ENCODE results near the gene CYP2R1. TPM values are rescaled to one million over a fixed set of nuclear protein-coding genes. Genes with fewer than 3 reads are reported as not detected.
"Not testable (repeated sequence)": the region's sequence is repeated elsewhere in the genome, so short reads cannot be mapped to it uniquely, and the experiment has no call there.

CYP2R1 gene
- total RNA-seq, 2 donors from 2014 or later, result 21.1 to 26.6 TPM

DNA sequence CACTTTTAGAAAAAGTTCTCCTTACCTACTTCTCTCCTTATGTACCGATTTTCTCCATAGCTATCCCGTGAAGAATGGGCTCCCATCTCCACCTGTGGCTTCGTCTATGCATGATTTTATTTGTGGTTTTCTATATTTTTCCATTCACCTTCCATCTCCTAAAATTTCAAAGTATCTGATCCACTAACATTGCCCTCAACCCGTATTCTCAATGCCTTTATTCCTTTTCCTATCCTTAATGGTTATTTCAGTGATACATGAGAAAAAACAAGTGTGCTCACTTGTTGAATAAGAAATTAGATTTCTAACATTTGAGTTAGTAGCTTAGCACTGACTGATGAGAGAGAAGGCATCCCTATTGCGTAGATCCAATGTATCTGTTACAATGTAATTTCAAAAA is 16.9 kb downstream of the CYP2R1 start:
- H3K36me3 ChIP-seq, result no peaks in the 10 kb centered on the region
- 95% methylated on average over 5 of the region's 5 CpGs for WGBS
- H3K9me3 ChIP-seq, result no peaks in the 10 kb centered on the region
- no peak overlapping the region for H3K27ac ChIP-seq
- no peak overlapping the region for H3K4me3 ChIP-seq
- no peaks in the 10 kb centered on the region for H3K27me3 ChIP-seq (replicated peaks; ENCODE audit: insufficient read depth)
- TF ChIP-seq POLR2A (IDR thresholded peaks at IDR 0.05) (no peak), POLR2AphosphoS5 (IDR thresholded peaks at IDR 0.05) (no peak)
- TF ChIP-seq, protein P1, sequence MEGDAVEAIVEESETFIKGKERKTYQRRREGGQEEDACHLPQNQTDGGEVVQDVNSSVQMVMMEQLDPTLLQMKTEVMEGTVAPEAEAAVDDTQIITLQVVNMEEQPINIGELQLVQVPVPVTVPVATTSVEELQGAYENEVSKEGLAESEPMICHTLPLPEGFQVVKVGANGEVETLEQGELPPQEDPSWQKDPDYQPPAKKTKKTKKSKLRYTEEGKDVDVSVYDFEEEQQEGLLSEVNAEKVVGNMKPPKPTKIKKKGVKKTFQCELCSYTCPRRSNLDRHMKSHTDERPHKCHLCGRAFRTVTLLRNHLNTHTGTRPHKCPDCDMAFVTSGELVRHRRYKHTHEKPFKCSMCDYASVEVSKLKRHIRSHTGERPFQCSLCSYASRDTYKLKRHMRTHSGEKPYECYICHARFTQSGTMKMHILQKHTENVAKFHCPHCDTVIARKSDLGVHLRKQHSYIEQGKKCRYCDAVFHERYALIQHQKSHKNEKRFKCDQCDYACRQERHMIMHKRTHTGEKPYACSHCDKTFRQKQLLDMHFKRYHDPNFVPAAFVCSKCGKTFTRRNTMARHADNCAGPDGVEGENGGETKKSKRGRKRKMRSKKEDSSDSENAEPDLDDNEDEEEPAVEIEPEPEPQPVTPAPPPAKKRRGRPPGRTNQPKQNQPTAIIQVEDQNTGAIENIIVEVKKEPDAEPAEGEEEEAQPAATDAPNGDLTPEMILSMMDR (IDR thresholded peaks at IDR 0.05), result no peak
- H3K4me1 ChIP-seq (replicated peaks), result no peaks in the 10 kb centered on the region
- no peak for DNase-seq (ENCODE audit: low spot score)
- intact Hi-C loops (cut with DNase I), result no loop called here

DNA sequence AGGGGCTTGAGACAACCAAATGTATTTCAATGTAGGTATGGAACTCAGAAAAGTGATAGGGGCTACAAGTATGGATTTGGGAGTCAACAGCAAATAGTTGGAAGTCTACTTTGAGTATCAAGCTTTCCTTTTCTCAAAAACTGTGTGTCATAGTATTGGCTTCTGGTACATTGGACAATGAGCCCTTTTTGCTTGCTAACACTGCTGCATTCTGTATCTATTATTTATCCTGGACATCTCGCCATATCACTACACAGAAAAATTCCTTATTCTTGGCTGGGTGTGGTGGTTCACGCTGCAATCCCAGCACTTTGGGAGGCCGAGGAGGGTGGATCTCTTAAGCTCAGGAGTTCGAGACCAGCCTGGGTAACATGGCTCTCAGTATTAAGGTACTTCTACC is 18.4 kb downstream of the CYP2R1 start:
- 88% methylated on average over 4 of the region's 4 CpGs for WGBS

DNA sequence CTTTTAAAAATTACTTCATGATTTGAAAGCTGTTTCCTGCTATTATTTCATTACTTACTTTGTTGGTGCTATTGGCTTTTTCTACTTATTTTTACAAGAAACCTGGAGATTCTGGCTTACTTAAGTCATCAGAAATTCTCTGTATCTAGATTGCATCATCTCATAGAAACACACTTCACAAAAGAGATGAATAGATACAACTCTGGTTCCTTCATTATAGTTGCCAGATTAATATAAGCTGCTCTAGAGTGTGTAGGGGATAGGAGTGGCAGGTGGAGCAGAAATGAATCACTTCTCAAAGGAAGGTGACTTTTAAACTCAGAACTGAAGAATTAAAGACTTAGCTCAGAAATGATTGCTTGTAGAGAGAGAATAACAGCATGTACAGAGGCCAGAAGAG is 20.0 kb downstream of the CYP2R1 start:
- Histone ChIP-seq H3K27me3 (replicated peaks; ENCODE audit: insufficient read depth) (no peaks in the 10 kb centered on the region), H3K9me3 (no peaks in the 10 kb centered on the region), H3K4me3 (no peak overlapping the region), H3K27ac (no peak overlapping the region), H3K4me1 (replicated peaks) (no peaks in the 10 kb centered on the region), H3K36me3 (no peaks in the 10 kb centered on the region)
- no peak for DNase-seq (ENCODE audit: low spot score)
- intact Hi-C loops (cut with DNase I), result no loop called here
- TF ChIP-seq POLR2A (IDR thresholded peaks at IDR 0.05) (no peak), POLR2AphosphoS5 (IDR thresholded peaks at IDR 0.05) (no peak)
- TF ChIP-seq, protein P1 (IDR thresholded peaks at IDR 0.05), result no peak

More for the DNA sequence above, 18.4 kb downstream of the CYP2R1 start:
- H3K27me3 ChIP-seq (replicated peaks; ENCODE audit: insufficient read depth), result no peaks in the 10 kb centered on the region
- no peak for DNase-seq (ENCODE audit: low spot score)
- no peaks in the 10 kb centered on the region for H3K9me3 ChIP-seq
- no peak overlapping the region for H3K27ac ChIP-seq
- H3K4me3 ChIP-seq, result no peak overlapping the region
- no peaks in the 10 kb centered on the region for H3K4me1 ChIP-seq (replicated peaks)
- no peaks in the 10 kb centered on the region for H3K36me3 ChIP-seq
- intact Hi-C loops (cut with DNase I), result no loop called here
- TF ChIP-seq, protein P1 (IDR thresholded peaks at IDR 0.05), result no peak
- TF ChIP-seq POLR2AphosphoS5 (IDR thresholded peaks at IDR 0.05) (no peak), POLR2A (IDR thresholded peaks at IDR 0.05) (no peak)

DNA sequence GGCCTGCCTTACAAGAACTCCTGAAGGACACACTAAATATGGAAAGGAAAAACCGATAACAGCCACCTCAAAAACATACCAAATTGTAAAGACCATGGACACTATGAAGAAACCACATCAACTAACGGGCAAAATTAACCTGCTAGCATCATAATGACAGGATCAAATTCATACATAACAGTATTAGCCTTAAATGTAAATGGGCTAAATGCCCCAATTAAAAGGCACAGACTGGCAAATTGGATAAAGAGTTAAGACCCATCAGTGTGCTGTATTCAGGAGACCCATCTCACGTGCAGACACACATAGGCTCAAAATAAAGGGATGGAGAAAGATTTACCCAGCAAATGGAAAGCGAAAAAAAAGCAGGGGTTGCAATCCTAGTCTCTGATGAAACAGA is 28.3 kb downstream of the CYP2R1 start:
- H3K27ac ChIP-seq; intact Hi-C loops (cut with DNase I); H3K27me3 ChIP-seq (replicated peaks; ENCODE audit: insufficient read depth); H3K9me3 ChIP-seq; H3K4me1 ChIP-seq (replicated peaks); H3K36me3 ChIP-seq; H3K4me3 ChIP-seq; DNase-seq (ENCODE audit: low spot score): not testable (repeated sequence)
- WGBS, result 98% methylated on average over 4 of the region's 4 CpGs

DNA sequence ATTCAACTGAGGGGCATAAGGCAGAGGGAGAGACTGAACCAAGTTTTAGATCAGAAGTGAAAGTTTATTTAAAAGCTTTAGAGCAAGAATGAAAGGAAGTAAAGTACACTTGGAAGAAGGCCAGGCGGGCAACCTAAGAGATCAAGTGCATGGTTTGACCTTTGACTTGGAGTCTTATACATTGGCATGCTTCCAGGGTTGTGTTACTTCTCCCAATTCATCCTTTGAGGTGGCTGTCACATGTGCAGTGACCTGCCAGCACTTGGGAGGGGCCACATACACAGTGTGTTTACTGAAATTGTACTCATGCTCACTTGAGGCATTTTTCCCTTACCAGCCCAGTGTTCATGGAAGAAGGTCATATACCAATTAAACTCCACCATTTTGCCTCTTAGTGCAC is 30.4 kb downstream of the CYP2R1 start:
- TF ChIP-seq, protein P1 (IDR thresholded peaks at IDR 0.05), result no peak
- no peak for TF ChIP-seq POLR2A (IDR thresholded peaks at IDR 0.05)
- no peak for TF ChIP-seq POLR2AphosphoS5 (IDR thresholded peaks at IDR 0.05)
- Histone ChIP-seq H3K4me3 (no peak overlapping the region), H3K27ac (no peak overlapping the region), H3K36me3 (no peaks in the 10 kb centered on the region), H3K9me3 (no peaks in the 10 kb centered on the region), H3K27me3 (replicated peaks; ENCODE audit: insufficient read depth) (no peaks in the 10 kb centered on the region), H3K4me1 (replicated peaks) (no peaks in the 10 kb centered on the region)
- intact Hi-C loops (cut with DNase I), result no loop called here
- DNase-seq (ENCODE audit: low spot score), result no peak
- WGBS, result 90% methylated on average over 1 of the region's 1 CpG

Data from prostate gland (tissue), 2 donors.